Lower lobe of right lung (tissue), 2 donors: ENCODE results near the gene FBLN2. TPM values are rescaled to one million over a fixed set of nuclear protein-coding genes. Genes with fewer than 3 reads are reported as not detected.
A peak's percentile ranks its signal among the peaks of the same experiment; 100 is the strongest.

Experiments
- ATAC-seq, 2 donors: fragments of 200-7000 bp; cut with Tn5 transposase; one replicate each; pipeline ENCODE4 v1.9.1; 2020 to 2022; ENCODE audit warnings: mild to moderate bottlenecking in 2 of 2, moderate library complexity in 2 of 2
- DNase-seq: peaks from one replicate; pipeline ENCODE4 v3.0.0-alpha.2; 2020
- H3K27ac ChIP-seq: fragments of 200-600 bp; one replicate; pipeline ENCODE4 v1.8.0; 2022
- H3K27me3 ChIP-seq: fragments of 200-600 bp; one replicate; pipeline ENCODE4 v1.8.0; 2022; ENCODE audit warnings: low read depth
- H3K36me3 ChIP-seq: fragments of 200-600 bp; one replicate; pipeline ENCODE4 v1.8.0; 2022; ENCODE audit warnings: mild to moderate bottlenecking
- H3K4me1 ChIP-seq: fragments of 200-600 bp; one replicate; pipeline ENCODE4 v1.8.0; 2022
- H3K4me3 ChIP-seq: fragments of 200-600 bp; one replicate; pipeline ENCODE4 v1.8.0; 2022; ENCODE audit warnings: mild to moderate bottlenecking
- H3K9me3 ChIP-seq: fragments of 200-600 bp; one replicate; pipeline ENCODE4 v1.8.0; 2022
- CTCF ChIP-seq: fragments of 200-600 bp; IDR thresholded peaks from one replicate; pipeline ENCODE4 v1.8.0; 2022; ENCODE audit warnings: antibody characterized with exemption, mild to moderate bottlenecking
- intact Hi-C: fragments of 100-400 bp; cut with DNase I; formaldehyde crosslinking; loops from one replicate; pipeline ENCODE4 v1.11.0; 2022
- total RNA-seq: library from RNA; stranded (reverse); fragmentation: NEBNext Ultra II Directional; extraction: Animal tissue kit (Norgen Biotek cat#: 25700); gene quantifications from one replicate; pipeline ENCODE4 v1.2.1, GENCODE V29; 2021
- donor health status: DM: no; HTN: yes; CAD: no; lungs with severe emphysema.

FBLN2 gene
- total RNA-seq, 1 donor from 2014 or later, result 40.8 TPM

GRCh38 chr3:13501958-13502790, 46.8 kb upstream of the FBLN2 start:
- no peak overlapping the region for H3K27ac ChIP-seq
- no peaks in the 10 kb centered on the region for H3K27me3 ChIP-seq
- no peaks in the 10 kb centered on the region for H3K4me1 ChIP-seq
- intact Hi-C loops, result no loop called here
- ATAC-seq (no peak), DNase-seq (peak; percentile 14)
- H3K36me3 ChIP-seq, result peaks cover 16% of the 10 kb centered on the region
- H3K4me3 ChIP-seq, result no peak overlapping the region
- H3K9me3 ChIP-seq, result no peaks in the 10 kb centered on the region
- no peak for TF ChIP-seq CTCF

GRCh38 chr3:13502791-13503060, 46.2 kb upstream of the FBLN2 start:
- H3K36me3 ChIP-seq, result peaks cover 16% of the 10 kb centered on the region
- TF ChIP-seq CTCF, result no peak
- no peak overlapping the region for H3K4me3 ChIP-seq
- ATAC-seq (no peak), DNase-seq (peak; percentile 17)
- no peaks in the 10 kb centered on the region for H3K27me3 ChIP-seq
- intact Hi-C loops, result no loop called here
- no peaks in the 10 kb centered on the region for H3K9me3 ChIP-seq
- no peaks in the 10 kb centered on the region for H3K4me1 ChIP-seq
- no peak overlapping the region for H3K27ac ChIP-seq

GRCh38 chr3:13504161-13504831, 44.6 kb upstream of the FBLN2 start:
- Histone ChIP-seq H3K36me3 (peaks cover 13% of the 10 kb centered on the region), H3K27me3 (no peaks in the 10 kb centered on the region), H3K4me3 (no peak overlapping the region), H3K4me1 (no peaks in the 10 kb centered on the region), H3K27ac (no peak overlapping the region), H3K9me3 (no peaks in the 10 kb centered on the region)
- intact Hi-C loops, result no loop called here
- ATAC-seq (no peak), DNase-seq (no peak)
- TF ChIP-seq CTCF, result no peak

- ATAC-seq, result no peak
- H3K4me1 ChIP-seq, result no peaks in the 10 kb centered on the region
- intact Hi-C loops, result no loop called here
Measured at GRCh38 chr3:13505147-13506130, 43.5 kb upstream of the FBLN2 start.

More at GRCh38 chr3:13505147-13506130, 43.5 kb upstream of the FBLN2 start:
- no peak for DNase-seq
- TF ChIP-seq CTCF, result no peak
- H3K4me3 ChIP-seq, result no peak overlapping the region
- no peak overlapping the region for H3K27ac ChIP-seq
- H3K9me3 ChIP-seq, result no peaks in the 10 kb centered on the region
- H3K36me3 ChIP-seq, result peaks cover 13% of the 10 kb centered on the region
- H3K27me3 ChIP-seq, result no peaks in the 10 kb centered on the region
